Uterus (tissue), 2 donors: ENCODE data around the gene SSBP4.

ENCODE experiments used
- CTCF ChIP-seq, 4 experiments: fragments of 200-600 bp in 2 of 4; fragments of 450-650 bp in 2 of 4; sonication (generic) in 2 of 4; IDR thresholded peaks; one replicate each; pipeline ENCODE4 v1.5.1; 2016 to 2019; ENCODE audit warnings: antibody characterized with exemption in 4 of 4, mild to moderate bottlenecking in 2 of 4, moderate library complexity in 1 of 4
- POLR2A ChIP-seq, 2 donors: fragments of 450-650 bp; IDR thresholded peaks; one replicate each; pipeline ENCODE4 v1.6.1; 2016; ENCODE audit warnings: antibody characterized with exemption in 2 of 2, mild to moderate bottlenecking in 1 of 2, moderate library complexity in 1 of 2

DNA sequence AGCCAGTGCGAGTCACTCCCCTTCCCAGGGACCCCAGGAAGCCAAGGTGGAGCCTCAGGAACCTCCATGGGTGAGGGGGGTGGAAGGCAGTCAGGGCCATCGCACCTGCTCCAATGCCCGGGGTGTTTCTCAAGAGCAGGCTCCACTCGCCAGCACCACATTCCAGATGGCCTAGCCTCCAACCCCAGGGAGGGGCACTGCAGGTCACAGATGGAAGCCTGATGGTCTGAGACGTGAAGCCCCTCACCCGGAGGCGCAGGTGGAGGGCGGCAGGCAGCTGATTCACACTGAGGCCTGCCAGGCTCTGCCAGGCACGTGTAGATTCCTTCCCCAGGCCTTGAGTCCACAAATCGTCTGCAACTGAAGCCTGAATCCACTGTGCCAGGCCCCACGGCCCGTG, 41.7 kb downstream of the SSBP4 start:
- TF ChIP-seq POLR2A (IDR thresholded peaks at IDR 0.05) (no peak), CTCF (IDR thresholded peaks at IDR 0.05) (no peak)
